Measurements from ENCODE around the gene FGF2. TPM values are rescaled to one million over a fixed set of nuclear protein-coding genes. Genes with fewer than 3 reads are reported as not detected.

FGF2 gene
- total and polyA plus RNA-seq, 3 experiments from 2014 or later = 1.5 to 1.7 TPM; not detected in 1

DNA sequence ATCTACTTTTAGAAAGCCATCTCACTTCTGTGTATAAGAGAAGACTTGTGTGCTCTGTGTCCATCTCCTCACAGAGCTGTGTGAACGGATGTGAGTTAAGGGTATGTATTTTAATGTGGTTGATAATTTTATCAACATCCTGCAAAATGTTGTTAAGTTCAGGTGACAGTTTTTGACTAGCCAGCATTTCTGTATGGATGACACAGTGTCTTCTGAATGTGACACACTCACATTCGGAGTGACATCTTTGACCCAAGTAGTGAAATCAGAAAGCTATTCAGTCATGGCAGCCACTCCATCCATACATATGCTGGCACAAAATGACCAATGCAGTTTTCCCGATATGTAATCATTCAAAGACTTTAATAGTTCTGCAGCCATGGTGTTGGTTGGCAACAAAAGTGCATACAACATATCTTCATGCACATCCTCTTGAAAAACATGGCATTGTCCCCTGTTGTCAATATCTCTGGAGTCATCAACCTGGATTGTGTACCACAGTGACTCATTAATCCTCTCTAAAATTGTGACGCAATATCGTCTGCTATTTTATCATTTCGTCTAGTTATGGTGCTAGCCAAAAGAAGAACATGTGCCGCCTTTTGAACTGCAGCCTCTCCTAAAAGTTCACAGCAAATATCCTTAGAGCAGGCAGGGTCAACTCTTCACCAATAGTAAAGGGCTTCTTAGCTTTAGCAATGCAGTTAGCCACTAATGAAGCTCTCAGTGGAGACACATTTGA, 6.8 kb upstream of the FGF2 start:
- Mint-ChIP-seq H3K36me3 (no peaks in the 10 kb centered on the region), H3K27me3 (peaks cover 14 to 32% of the 10 kb centered on the region in 2 donors)
- POLR2A ChIA-PET = no interaction called here

DNA sequence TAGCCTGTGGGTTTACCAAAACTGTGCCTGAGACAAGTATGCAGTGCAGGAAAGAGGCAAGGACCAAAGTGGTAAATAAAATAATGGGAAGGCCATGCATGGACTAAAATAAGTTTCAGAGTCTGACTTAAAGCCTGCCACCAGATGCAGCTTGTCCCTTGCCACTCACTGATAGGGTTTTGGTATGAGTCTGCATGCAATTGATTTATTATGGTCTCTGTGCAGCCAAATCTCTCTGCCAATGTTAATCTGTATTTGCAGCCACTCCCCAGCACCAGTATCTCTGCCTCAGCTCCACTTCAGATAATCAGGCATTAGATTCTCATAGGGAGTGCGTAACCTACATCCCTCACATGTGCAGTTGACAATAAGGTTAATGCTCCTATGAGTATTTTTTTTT, 5.5 kb upstream of the FGF2 start:
- CTCF ChIA-PET = interaction anchor here (0.9 kb wide), 1 partner anchor 63 kb away, joined by 3 read pairs; no protein-coding TSS in a partner anchor
- no peak for DNase-seq
- no peak overlapping the region for H3K4me3 Mint-ChIP-seq

More for the DNA sequence above, 6.8 kb upstream of the FGF2 start:
- no peaks in the 10 kb centered on the region for H3K9me3 ChIP-seq (ENCODE audit: low read length)
- Mint-ChIP-seq H3K4me1 (peaks cover 0 to 6% (median 0%) of the 10 kb centered on the region in 3 donors), H3K9me3 (no peaks in the 10 kb centered on the region), H3K4me3 (no peak overlapping the region), H3K27ac (no peak overlapping the region)
- no peak overlapping the region for H3K27ac ChIP-seq (ENCODE audit: low read depth, low read length)
- CTCF ChIA-PET = no interaction called here
- no peak for DNase-seq
- H3K4me3 ChIP-seq (ENCODE audit: low read length) = no peak overlapping the region
- no peaks in the 10 kb centered on the region for H3K4me1 ChIP-seq (ENCODE audit: insufficient read depth, low read length)
- no peaks in the 10 kb centered on the region for H3K27me3 ChIP-seq (ENCODE audit: insufficient read depth, low read length, poor library complexity, severe bottlenecking)
- H3K36me3 ChIP-seq (ENCODE audit: insufficient read depth, low read length) = no peaks in the 10 kb centered on the region

DNA sequence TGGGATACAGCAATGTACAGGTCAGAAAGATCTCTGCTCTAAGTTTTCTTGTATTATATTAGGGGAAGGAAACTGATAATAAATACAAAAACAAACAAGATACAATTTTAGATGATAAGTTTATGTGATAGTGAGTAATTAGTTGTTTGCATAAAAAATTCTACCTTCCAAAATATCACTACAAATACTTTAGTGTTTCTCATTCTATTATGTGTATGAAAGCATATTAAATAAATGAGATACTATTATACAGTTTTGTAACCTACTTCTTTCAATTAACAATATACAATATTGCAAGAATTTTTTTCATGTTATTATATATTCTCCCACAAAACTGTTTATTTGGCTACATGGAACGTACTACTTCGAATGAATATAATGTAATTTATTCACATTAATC, 4.2 kb upstream of the FGF2 start:
- Mint-ChIP-seq H3K27me3 (peaks cover 20 to 44% of the 10 kb centered on the region in 2 donors), H3K4me1 (peaks cover 0 to 10% (median 4%) of the 10 kb centered on the region in 3 donors), H3K27ac (no peak overlapping the region), H3K4me3 (no peak overlapping the region), H3K9me3 (no peaks in the 10 kb centered on the region), H3K36me3 (no peaks in the 10 kb centered on the region)
- Histone ChIP-seq H3K4me1 (ENCODE audit: insufficient read depth, low read length) (no peaks in the 10 kb centered on the region), H3K4me3 (ENCODE audit: low read length) (no peak overlapping the region), H3K27ac (ENCODE audit: low read depth, low read length) (no peak overlapping the region), H3K27me3 (ENCODE audit: insufficient read depth, low read length, poor library complexity, severe bottlenecking) (peaks cover under 1% of the 10 kb centered on the region), H3K36me3 (ENCODE audit: insufficient read depth, low read length) (no peaks in the 10 kb centered on the region), H3K9me3 (ENCODE audit: low read length) (no peaks in the 10 kb centered on the region)
- CTCF ChIA-PET = no interaction called here
- no peak for DNase-seq
- POLR2A ChIA-PET = no interaction called here

More for the DNA sequence above, 5.5 kb upstream of the FGF2 start:
- POLR2A ChIA-PET = no interaction called here
- H3K27me3 Mint-ChIP-seq = peaks cover 19 to 42% of the 10 kb centered on the region in 2 donors
- H3K9me3 Mint-ChIP-seq = no peaks in the 10 kb centered on the region
- H3K36me3 ChIP-seq (ENCODE audit: insufficient read depth, low read length) = no peaks in the 10 kb centered on the region
- H3K4me1 Mint-ChIP-seq = peaks cover 0 to 8% (median 4%) of the 10 kb centered on the region in 3 donors
- H3K4me1 ChIP-seq (ENCODE audit: insufficient read depth, low read length) = no peaks in the 10 kb centered on the region
- no peaks in the 10 kb centered on the region for H3K27me3 ChIP-seq (ENCODE audit: insufficient read depth, low read length, poor library complexity, severe bottlenecking)
- H3K27ac ChIP-seq (ENCODE audit: low read depth, low read length) = no peak overlapping the region
- H3K4me3 ChIP-seq (ENCODE audit: low read length) = no peak overlapping the region
- no peak overlapping the region for H3K27ac Mint-ChIP-seq
- no peaks in the 10 kb centered on the region for H3K9me3 ChIP-seq (ENCODE audit: low read length)
- H3K36me3 Mint-ChIP-seq = no peaks in the 10 kb centered on the region

DNA sequence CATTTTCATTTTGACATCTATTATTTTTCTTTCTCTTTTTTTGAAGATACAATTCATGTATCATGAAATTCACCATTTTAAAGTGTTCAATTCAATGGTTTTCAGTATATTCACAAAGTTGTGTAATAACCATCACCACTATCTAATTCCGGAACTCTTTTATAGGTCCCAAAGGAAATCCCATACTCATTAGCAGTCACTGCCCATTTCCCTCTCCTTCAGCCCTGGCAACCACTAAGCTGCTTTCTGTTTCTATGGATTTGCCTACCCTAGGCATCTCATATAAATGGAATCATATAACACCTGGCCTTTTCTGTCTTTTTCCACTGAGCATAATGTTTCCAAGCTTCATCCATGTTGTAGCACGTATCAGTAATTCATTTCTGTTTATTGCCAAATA, 3.2 kb upstream of the FGF2 start:
- no peak overlapping the region for H3K27ac ChIP-seq (ENCODE audit: low read depth, low read length)
- H3K27me3 ChIP-seq (ENCODE audit: insufficient read depth, low read length, poor library complexity, severe bottlenecking) = peaks cover 11% of the 10 kb centered on the region
- DNase-seq = no peak
- peak overlapping the region in 1 of 8 donors; percentile 23 for H3K27ac Mint-ChIP-seq
- no peaks in the 10 kb centered on the region for H3K36me3 Mint-ChIP-seq
- H3K27me3 Mint-ChIP-seq = peaks cover 30 to 54% of the 10 kb centered on the region in 2 donors
- ChIA-PET POLR2A (no interaction called here), CTCF (no interaction called here)
- H3K4me3 ChIP-seq (ENCODE audit: low read length) = no peak overlapping the region
- H3K4me1 Mint-ChIP-seq = peaks cover 10 to 20% (median 14%) of the 10 kb centered on the region in 3 donors
- no peaks in the 10 kb centered on the region for H3K36me3 ChIP-seq (ENCODE audit: insufficient read depth, low read length)
- no peaks in the 10 kb centered on the region for H3K9me3 ChIP-seq (ENCODE audit: low read length)
- peaks cover 8% of the 10 kb centered on the region for H3K4me1 ChIP-seq (ENCODE audit: insufficient read depth, low read length)
- no peaks in the 10 kb centered on the region for H3K9me3 Mint-ChIP-seq
- H3K4me3 Mint-ChIP-seq = no peak overlapping the region

DNA sequence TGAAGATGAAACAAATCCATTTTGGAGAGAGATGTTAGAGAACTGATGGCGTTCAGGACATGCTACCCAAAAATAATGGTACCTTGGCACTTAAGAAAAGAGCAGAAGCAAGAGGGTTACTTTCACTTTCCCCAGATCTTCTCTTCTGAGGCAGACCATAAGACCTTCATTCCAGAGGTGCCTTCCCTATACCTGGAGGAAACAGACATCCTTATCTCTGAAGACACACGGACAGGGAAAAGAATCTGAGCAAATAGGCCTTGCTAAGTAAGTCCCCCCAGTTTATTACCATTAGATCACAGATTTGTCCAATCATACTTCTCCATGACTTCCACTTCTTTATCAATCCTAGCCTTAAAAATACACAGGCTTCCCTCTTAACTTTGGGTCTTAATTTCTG, 2.0 kb upstream of the FGF2 start:
- H3K4me3 ChIP-seq (ENCODE audit: low read length) = no peak overlapping the region
- peaks cover 18% of the 10 kb centered on the region for H3K27me3 ChIP-seq (ENCODE audit: insufficient read depth, low read length, poor library complexity, severe bottlenecking)
- ChIA-PET POLR2A (no interaction called here), CTCF (no interaction called here)
- Mint-ChIP-seq H3K4me3 (peak overlapping the region in 2 of 7 donors; percentile 31 to 71), H3K36me3 (no peaks in the 10 kb centered on the region), H3K4me1 (peaks cover 10 to 21% (median 15%) of the 10 kb centered on the region in 3 donors), H3K27me3 (peaks cover 34 to 62% of the 10 kb centered on the region in 2 donors), H3K27ac (no peak overlapping the region), H3K9me3 (no peaks in the 10 kb centered on the region)
- H3K9me3 ChIP-seq (ENCODE audit: low read length) = no peaks in the 10 kb centered on the region
- peaks cover 8% of the 10 kb centered on the region for H3K4me1 ChIP-seq (ENCODE audit: insufficient read depth, low read length)
- no peaks in the 10 kb centered on the region for H3K36me3 ChIP-seq (ENCODE audit: insufficient read depth, low read length)
- no peak overlapping the region for H3K27ac ChIP-seq (ENCODE audit: low read depth, low read length)
- no peak for DNase-seq

DNA sequence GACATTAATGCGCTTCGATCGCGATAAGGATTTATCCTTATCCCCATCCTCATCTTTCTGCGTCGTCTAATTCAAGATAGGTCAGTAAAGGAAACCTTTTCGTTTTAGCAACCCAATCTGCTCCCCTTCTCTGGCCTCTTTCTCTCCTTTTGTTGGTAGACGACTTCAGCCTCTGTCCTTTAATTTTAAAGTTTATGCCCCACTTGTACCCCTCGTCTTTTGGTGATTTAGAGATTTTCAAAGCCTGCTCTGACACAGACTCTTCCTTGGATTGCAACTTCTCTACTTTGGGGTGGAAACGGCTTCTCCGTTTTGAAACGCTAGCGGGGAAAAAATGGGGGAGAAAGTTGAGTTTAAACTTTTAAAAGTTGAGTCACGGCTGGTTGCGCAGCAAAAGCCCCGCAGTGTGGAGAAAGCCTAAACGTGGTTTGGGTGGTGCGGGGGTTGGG, 528 bp upstream of the FGF2 start:
- peak overlapping the region; percentile 14 to 87 (median 65) for H3K4me3 Mint-ChIP-seq
- no peaks in the 10 kb centered on the region for H3K36me3 Mint-ChIP-seq
- Histone ChIP-seq H3K9me3 (ENCODE audit: low read length) (no peaks in the 10 kb centered on the region), H3K4me3 (ENCODE audit: low read length) (no peak overlapping the region), H3K27me3 (ENCODE audit: insufficient read depth, low read length, poor library complexity, severe bottlenecking) (peaks cover 18% of the 10 kb centered on the region), H3K4me1 (ENCODE audit: insufficient read depth, low read length) (peaks cover 8% of the 10 kb centered on the region), H3K27ac (ENCODE audit: low read depth, low read length) (no peak overlapping the region), H3K36me3 (ENCODE audit: insufficient read depth, low read length) (no peaks in the 10 kb centered on the region)
- peaks cover 46 to 70% of the 10 kb centered on the region in 2 donors for H3K27me3 Mint-ChIP-seq
- ChIA-PET POLR2A (no interaction called here), CTCF (interaction anchor here (0.5 kb wide), 1 partner anchor 381 kb away, joined by 3 read pairs; no protein-coding TSS in a partner anchor)
- H3K27ac Mint-ChIP-seq = no peak overlapping the region
- DNase-seq = no peak
- H3K9me3 Mint-ChIP-seq = no peaks in the 10 kb centered on the region
- peaks cover 10 to 21% (median 15%) of the 10 kb centered on the region in 3 donors for H3K4me1 Mint-ChIP-seq

DNA sequence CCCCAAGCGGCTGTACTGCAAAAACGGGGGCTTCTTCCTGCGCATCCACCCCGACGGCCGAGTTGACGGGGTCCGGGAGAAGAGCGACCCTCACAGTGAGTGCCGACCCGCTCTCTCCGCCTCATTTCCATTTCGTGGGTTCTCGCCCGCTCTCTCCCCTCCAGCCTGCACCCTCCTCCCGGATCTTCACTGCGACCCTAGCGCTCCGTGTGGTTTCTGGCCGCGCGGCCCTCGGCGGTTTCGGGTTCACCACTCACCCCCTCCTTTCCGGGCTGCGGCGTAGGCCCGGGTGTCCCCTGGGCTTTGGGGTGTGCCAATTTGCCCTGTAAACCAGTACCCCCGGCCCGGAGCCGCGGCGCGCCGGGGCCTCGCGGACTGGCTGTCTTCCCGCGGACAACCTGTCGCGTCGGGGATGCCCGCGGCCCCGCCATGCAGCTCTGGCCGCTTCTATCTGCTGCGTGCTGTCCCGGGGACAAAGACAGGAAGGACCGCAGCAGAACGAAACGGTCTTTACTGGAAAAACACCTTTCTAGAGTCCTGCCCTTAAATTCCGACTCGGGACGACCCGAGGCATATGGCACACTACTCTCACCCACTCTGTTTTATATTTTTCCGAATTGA, 737 bp downstream of the FGF2 start:
- Mint-ChIP-seq H3K27me3 (peaks cover 47 to 76% of the 10 kb centered on the region in 2 donors), H3K27ac (peak overlapping the region in 3 of 8 donors; percentile 12 to 77 (median 52)), H3K9me3 (no peaks in the 10 kb centered on the region), H3K4me3 (peak overlapping the region; percentile 81 to 89 (median 88)), H3K4me1 (peaks cover 10 to 21% (median 15%) of the 10 kb centered on the region in 3 donors), H3K36me3 (no peaks in the 10 kb centered on the region)
- Histone ChIP-seq H3K4me3 (ENCODE audit: low read length) (peak overlapping the region; percentile 43), H3K27ac (ENCODE audit: low read depth, low read length) (peak overlapping the region; percentile 33), H3K27me3 (ENCODE audit: insufficient read depth, low read length, poor library complexity, severe bottlenecking) (peaks cover 18% of the 10 kb centered on the region), H3K4me1 (ENCODE audit: insufficient read depth, low read length) (peaks cover 8% of the 10 kb centered on the region), H3K9me3 (ENCODE audit: low read length) (no peaks in the 10 kb centered on the region), H3K36me3 (ENCODE audit: insufficient read depth, low read length) (no peaks in the 10 kb centered on the region)
- CTCF ChIA-PET = no interaction called here
- peak in 4 of 5 donors; percentile 4 to 49 (median 16) for DNase-seq
- POLR2A ChIA-PET = no interaction called here
